ENCODE data around the gene SCYL2.

Gene SCYL2

GRCh38 chr12:100383586-100384558, 116.9 kb downstream of the SCYL2 start:
- Histone ChIP-seq H3K9me3 (ENCODE audit: control insufficient read depth, low read length) (no peaks in the 10 kb centered on the region), H3K27ac (ENCODE audit: insufficient read depth, low read length, poor library complexity, severe bottlenecking) (no peak overlapping the region), H3K27me3 (replicated peaks; ENCODE audit: control insufficient read depth, insufficient read depth, low read length, poor library complexity, severe bottlenecking) (no peaks in the 10 kb centered on the region), H3K36me3 (ENCODE audit: control insufficient read depth, insufficient read depth, low read length) (no peaks in the 10 kb centered on the region), H3K4me1 (ENCODE audit: control insufficient read depth, insufficient read depth, low read length, poor library complexity, severe bottlenecking) (no peaks in the 10 kb centered on the region), H3K4me3 (ENCODE audit: insufficient read depth, low read depth, low read length, poor library complexity, severe bottlenecking) (no peak overlapping the region)
- DNase-seq, result no peak

GRCh38 chr12:100384559-100384935, 117.6 kb downstream of the SCYL2 start:
- Histone ChIP-seq H3K27me3 (replicated peaks; ENCODE audit: control insufficient read depth, insufficient read depth, low read length, poor library complexity, severe bottlenecking) (no peaks in the 10 kb centered on the region), H3K4me1 (ENCODE audit: control insufficient read depth, insufficient read depth, low read length, poor library complexity, severe bottlenecking) (no peaks in the 10 kb centered on the region), H3K4me3 (ENCODE audit: insufficient read depth, low read depth, low read length, poor library complexity, severe bottlenecking) (no peak overlapping the region), H3K27ac (ENCODE audit: insufficient read depth, low read length, poor library complexity, severe bottlenecking) (no peak overlapping the region), H3K36me3 (ENCODE audit: control insufficient read depth, insufficient read depth, low read length) (no peaks in the 10 kb centered on the region), H3K9me3 (ENCODE audit: control insufficient read depth, low read length) (no peaks in the 10 kb centered on the region)
- no peak for DNase-seq

GRCh38 chr12:100388382-100388781, 121.4 kb downstream of the SCYL2 start:
- no peak overlapping the region for H3K27ac ChIP-seq (ENCODE audit: insufficient read depth, low read length, poor library complexity, severe bottlenecking)
- DNase-seq, result no peak
- H3K9me3 ChIP-seq (ENCODE audit: control insufficient read depth, low read length), result no peaks in the 10 kb centered on the region
- H3K4me3 ChIP-seq (ENCODE audit: insufficient read depth, low read depth, low read length, poor library complexity, severe bottlenecking), result no peak overlapping the region
- no peaks in the 10 kb centered on the region for H3K36me3 ChIP-seq (ENCODE audit: control insufficient read depth, insufficient read depth, low read length)
- H3K4me1 ChIP-seq (ENCODE audit: control insufficient read depth, insufficient read depth, low read length, poor library complexity, severe bottlenecking), result no peaks in the 10 kb centered on the region
- no peaks in the 10 kb centered on the region for H3K27me3 ChIP-seq (replicated peaks; ENCODE audit: control insufficient read depth, insufficient read depth, low read length, poor library complexity, severe bottlenecking)

All from effector memory CD4-positive, alpha-beta T cell (primary cell).